CD4-positive, alpha-beta T cell (primary cell): ENCODE results near the gene SMU1. TPM values are rescaled to one million over a fixed set of nuclear protein-coding genes. Genes with fewer than 3 reads are reported as not detected.
A peak's percentile ranks its signal among the peaks of the same experiment; 100 is the strongest.

ENCODE experiments used
- ATAC-seq: fragments of 200-7000 bp; cut with Tn5 transposase; one replicate; pipeline ENCODE4 v1.10.0; 2022; ENCODE audit warnings: mild to moderate bottlenecking; ENCODE audit not compliant: poor library complexity
- CTCF ChIA-PET: fragments of 350-600 bp; sonication (Branson Sonifier 250); formaldehyde crosslinking; loops from one replicate; lab custom pipeline; 2021; ENCODE audit warnings: antibody characterized with exemption, inconsistent platforms; lab: Charles Lee
- POLR2A ChIA-PET: fragments of 350-600 bp; sonication (Branson Sonifier 250); formaldehyde crosslinking; loops from one replicate; lab custom pipeline; 2021; ENCODE audit warnings: antibody characterized with exemption, inconsistent platforms; lab: Charles Lee
- DNase-seq, 14 experiments: peaks; one replicate each; pipeline ENCODE4 v3.0.0-alpha.2; 2013 to 2020; ENCODE audit warnings: mixed read lengths in 2 of 14
- H3K27ac ChIP-seq, 2 donors: one replicate each; pipeline versions ENCODE4 v1.5.1 to v1.7.0; 2013; ENCODE audit warnings: low read length in 2 of 2, low read depth in 1 of 2, mild to moderate bottlenecking in 1 of 2
- H3K27me3 ChIP-seq, 2 experiments: 1 replicate in 1 of 2; 2 replicates in 1 of 2; pipeline versions ENCODE4 v1.6.1 to v1.7.0; 2013; ENCODE audit warnings: low read length in 2 of 2, control low read depth in 1 of 2, mild to moderate bottlenecking in 1 of 2, moderate library complexity in 1 of 2; ENCODE audit not compliant: insufficient read depth in 2 of 2, control insufficient read depth in 1 of 2
- H3K36me3 ChIP-seq: one replicate; pipeline ENCODE4 v1.6.1; 2013; ENCODE audit warnings: low read length, control low read depth; ENCODE audit not compliant: insufficient read depth
- H3K4me1 ChIP-seq: one replicate; pipeline ENCODE4 v1.6.1; 2013; ENCODE audit warnings: low read length, control low read depth; ENCODE audit not compliant: insufficient read depth
- H3K4me3 ChIP-seq: one replicate; pipeline ENCODE4 v1.5.1; 2013; ENCODE audit warnings: mild to moderate bottlenecking, low read length, moderate library complexity
- H3K9me3 ChIP-seq, 2 experiments: 1 replicate in 1 of 2; 2 replicates in 1 of 2; pipeline versions ENCODE4 v1.6.1 to v1.7.0; 2013; ENCODE audit warnings: low read length in 2 of 2, mild to moderate bottlenecking in 2 of 2, control low read depth in 1 of 2, moderate library complexity in 1 of 2; ENCODE audit not compliant: control insufficient read depth in 1 of 2, insufficient read depth in 1 of 2
- H3K27ac Mint-ChIP-seq: one replicate; pipeline ENCODE4 v1.8.0; 2020; ENCODE audit warnings: mixed read lengths
- H3K27me3 Mint-ChIP-seq: one replicate; pipeline ENCODE4 v1.8.0; 2021; ENCODE audit warnings: mixed read lengths
- H3K36me3 Mint-ChIP-seq: one replicate; pipeline ENCODE4 v1.8.0; 2021; ENCODE audit warnings: low read depth, mixed read lengths
- H3K4me1 Mint-ChIP-seq: one replicate; pipeline ENCODE4 v1.8.0; 2021; ENCODE audit warnings: low read depth, mixed read lengths
- H3K4me3 Mint-ChIP-seq: one replicate; pipeline ENCODE4 v1.8.0; 2020; ENCODE audit warnings: mild to moderate bottlenecking, mixed read lengths
- H3K9me3 Mint-ChIP-seq: one replicate; pipeline ENCODE4 v1.8.0; 2020; ENCODE audit warnings: mixed read lengths
- CTCF ChIP-seq: fragments of 200-600 bp; IDR thresholded peaks from one replicate; pipeline ENCODE4 v1.8.0; 2022; ENCODE audit warnings: antibody characterized with exemption, mild to moderate bottlenecking
- intact Hi-C, 2 experiments: fragments of 100-400 bp; cut with DNase I in 1 of 2; cut with micrococcal nuclease in 1 of 2; formaldehyde crosslinking; loops; one replicate each; pipeline versions ENCODE4 v1.15.1 to v1.9.0; 2023 to 2025; cut with DNase I, micrococcal nuclease
- total RNA-seq, 174 experiments: library from RNA in 2 of 174; stranded (reverse) in 2 of 174; gene quantifications; one replicate each; pipeline ENCODE4 v1.2.3 and lab custom pipeline; 2021 to 2026

The SMU1 gene
- total RNA-seq, 2 experiments from 2014 or later: 25.1 to 26.0 TPM

- Mint-ChIP-seq H3K4me1 (peaks cover 32% of the 10 kb centered on the region), H3K27ac (no peak overlapping the region), H3K9me3 (no peaks in the 10 kb centered on the region), H3K4me3 (no peak overlapping the region), H3K27me3 (no peaks in the 10 kb centered on the region), H3K36me3 (peaks cover 48% of the 10 kb centered on the region)
- CTCF ChIA-PET: interaction anchor here (0.6 kb wide), 1 partner anchor 457 kb away, joined by 3 read pairs; no protein-coding TSS in a partner anchor
- DNase-seq (no peak), ATAC-seq (no peak)
- intact Hi-C loops: no loop called here
- Histone ChIP-seq H3K4me1 (peaks cover 15% of the 10 kb centered on the region), H3K4me3 (no peak overlapping the region), H3K9me3 (no peaks in the 10 kb centered on the region), H3K27me3 (no peaks in the 10 kb centered on the region), H3K36me3 (peaks cover 38% of the 10 kb centered on the region), H3K27ac (no peak overlapping the region)
- TF ChIP-seq CTCF: no peak
- POLR2A ChIA-PET: no interaction called here
These were observed 30.4 kb downstream of the SMU1 start for GRCh38 chr9:33046061-33046460.

- peak overlapping the region; percentile 3 to 37 for H3K27ac ChIP-seq
- CTCF ChIA-PET: no interaction called here
These were observed 31.7 kb downstream of the SMU1 start for GRCh38 chr9:33044677-33045282.

GRCh38 chr9:33044162-33044673, 32.3 kb downstream of the SMU1 start:
- Histone ChIP-seq H3K4me1 (peaks cover 15% of the 10 kb centered on the region), H3K36me3 (peaks cover 44% of the 10 kb centered on the region), H3K4me3 (peak overlapping the region; percentile 63), H3K9me3 (no peaks in the 10 kb centered on the region), H3K27me3 (no peaks in the 10 kb centered on the region), H3K27ac (peak overlapping the region; percentile 3 to 37)
- ATAC-seq: peak; percentile 80
- CTCF ChIA-PET: no interaction called here
- no peak for TF ChIP-seq CTCF
- H3K27ac Mint-ChIP-seq: peak overlapping the region; percentile 80
- no peaks in the 10 kb centered on the region for H3K27me3 Mint-ChIP-seq
- POLR2A ChIA-PET: interaction anchor here (1.0 to 3.6 kb wide), 3 partner anchors 18 to 410 kb away, joined by 3 to 16 read pairs (median 4); partner anchors contain the start of genes DNAJA1 and NFX1
- no peaks in the 10 kb centered on the region for H3K9me3 Mint-ChIP-seq
- peaks cover 53% of the 10 kb centered on the region for H3K36me3 Mint-ChIP-seq
- intact Hi-C loops: loop anchor here in 1 of 2 experiments (5.0 kb wide), 1 partner anchor 33 kb away; the partner anchor contains the start of gene SMU1
- peak overlapping the region; percentile 83 for H3K4me3 Mint-ChIP-seq
- peak; percentile 18 to 89 (median 51) for DNase-seq
- peaks cover 24% of the 10 kb centered on the region for H3K4me1 Mint-ChIP-seq

More at GRCh38 chr9:33044677-33045282, 31.7 kb downstream of the SMU1 start:
- H3K36me3 ChIP-seq: peaks cover 43% of the 10 kb centered on the region
- DNase-seq (no peak), ATAC-seq (no peak)
- TF ChIP-seq CTCF: no peak
- peaks cover 53% of the 10 kb centered on the region for H3K36me3 Mint-ChIP-seq
- no peaks in the 10 kb centered on the region for H3K9me3 Mint-ChIP-seq
- intact Hi-C loops: loop anchor here in 1 of 2 experiments (5.0 kb wide), 1 partner anchor 33 kb away; the partner anchor contains the start of gene SMU1
- peak overlapping the region; percentile 80 for H3K27ac Mint-ChIP-seq
- no peaks in the 10 kb centered on the region for H3K27me3 Mint-ChIP-seq
- peak overlapping the region; percentile 83 for H3K4me3 Mint-ChIP-seq
- peak overlapping the region; percentile 63 for H3K4me3 ChIP-seq
- H3K9me3 ChIP-seq: no peaks in the 10 kb centered on the region
- H3K27me3 ChIP-seq: no peaks in the 10 kb centered on the region
- POLR2A ChIA-PET: interaction anchor here (1.3 to 3.6 kb wide), 2 partner anchors 19 to 246 kb away, joined by 4 to 16 read pairs; partner anchors contain the start of genes DNAJA1 and NFX1
- H3K4me1 Mint-ChIP-seq: peaks cover 28% of the 10 kb centered on the region
- H3K4me1 ChIP-seq: peaks cover 15% of the 10 kb centered on the region
